ENCODE results near the gene SMOC1.

SMOC1 gene

DNA sequence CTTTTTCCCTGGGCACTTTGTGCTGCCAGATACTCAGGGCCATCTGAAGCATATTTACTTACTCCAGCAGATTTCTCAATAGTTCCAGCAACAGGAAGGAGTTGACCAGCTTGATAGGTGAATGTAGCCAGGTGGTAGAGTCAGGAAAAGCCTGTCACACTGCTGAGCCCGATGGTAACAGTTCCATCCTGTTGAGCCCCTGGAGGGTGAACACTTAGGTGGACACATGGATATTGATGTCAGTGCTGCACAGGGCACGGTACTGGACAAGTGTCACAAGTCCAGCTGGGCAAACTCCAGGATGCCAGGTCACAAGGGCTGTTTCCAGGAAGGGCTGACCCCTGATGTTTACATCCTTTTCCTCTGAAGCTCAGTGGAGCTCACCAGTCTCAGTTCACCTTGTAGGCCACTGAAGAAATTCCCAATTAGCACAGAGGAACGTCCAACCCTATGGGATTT lies 2.3 kb upstream of the SMOC1 start:
- no peaks in the 10 kb centered on the region for H3F3A ChIP-seq (ENCODE audit: insufficient read depth, low read length)
- H3K4me3 ChIP-seq (ENCODE audit: low read depth, low read length, poor library complexity, severe bottlenecking), result no peak overlapping the region
- H3K9ac ChIP-seq (ENCODE audit: low read length), result no peak overlapping the region
- no peak overlapping the region for H3K27ac ChIP-seq (ENCODE audit: low read depth, low read length, poor library complexity, severe bottlenecking)
- no peak overlapping the region for H3K4me2 ChIP-seq (ENCODE audit: low read length)
- 0 out of 2 replicates have a peak, but pooled peaks cover 6% of the 10 kb centered on the region for H3K27me3 ChIP-seq (ENCODE audit: insufficient read depth, low read length)
- H3K9me3 ChIP-seq (ENCODE audit: low read length), result no peaks in the 10 kb centered on the region
- H3K9me2 ChIP-seq (ENCODE audit: low read depth, low read length), result no peaks in the 10 kb centered on the region
- no peaks in the 10 kb centered on the region for H4K20me1 ChIP-seq (ENCODE audit: insufficient read depth, low read length)
- no peaks in the 10 kb centered on the region for H3K4me1 ChIP-seq (ENCODE audit: insufficient read depth, low read length, severe bottlenecking)
- H3K36me3 ChIP-seq (ENCODE audit: insufficient read depth, low read length), result no peaks in the 10 kb centered on the region
- TF ChIP-seq, protein P1, sequence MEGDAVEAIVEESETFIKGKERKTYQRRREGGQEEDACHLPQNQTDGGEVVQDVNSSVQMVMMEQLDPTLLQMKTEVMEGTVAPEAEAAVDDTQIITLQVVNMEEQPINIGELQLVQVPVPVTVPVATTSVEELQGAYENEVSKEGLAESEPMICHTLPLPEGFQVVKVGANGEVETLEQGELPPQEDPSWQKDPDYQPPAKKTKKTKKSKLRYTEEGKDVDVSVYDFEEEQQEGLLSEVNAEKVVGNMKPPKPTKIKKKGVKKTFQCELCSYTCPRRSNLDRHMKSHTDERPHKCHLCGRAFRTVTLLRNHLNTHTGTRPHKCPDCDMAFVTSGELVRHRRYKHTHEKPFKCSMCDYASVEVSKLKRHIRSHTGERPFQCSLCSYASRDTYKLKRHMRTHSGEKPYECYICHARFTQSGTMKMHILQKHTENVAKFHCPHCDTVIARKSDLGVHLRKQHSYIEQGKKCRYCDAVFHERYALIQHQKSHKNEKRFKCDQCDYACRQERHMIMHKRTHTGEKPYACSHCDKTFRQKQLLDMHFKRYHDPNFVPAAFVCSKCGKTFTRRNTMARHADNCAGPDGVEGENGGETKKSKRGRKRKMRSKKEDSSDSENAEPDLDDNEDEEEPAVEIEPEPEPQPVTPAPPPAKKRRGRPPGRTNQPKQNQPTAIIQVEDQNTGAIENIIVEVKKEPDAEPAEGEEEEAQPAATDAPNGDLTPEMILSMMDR (IDR thresholded peaks at IDR 0.05; ENCODE audit: low read length), result no peak
- no peak for TF ChIP-seq EZH2 (IDR thresholded peaks at IDR 0.05; ENCODE audit: borderline replicate concordance, low read length)
- no peak overlapping the region for H2AFZ ChIP-seq (ENCODE audit: low read length)
- no peaks in the 10 kb centered on the region for H3K79me2 ChIP-seq (ENCODE audit: insufficient read depth, low read length)

DNA sequence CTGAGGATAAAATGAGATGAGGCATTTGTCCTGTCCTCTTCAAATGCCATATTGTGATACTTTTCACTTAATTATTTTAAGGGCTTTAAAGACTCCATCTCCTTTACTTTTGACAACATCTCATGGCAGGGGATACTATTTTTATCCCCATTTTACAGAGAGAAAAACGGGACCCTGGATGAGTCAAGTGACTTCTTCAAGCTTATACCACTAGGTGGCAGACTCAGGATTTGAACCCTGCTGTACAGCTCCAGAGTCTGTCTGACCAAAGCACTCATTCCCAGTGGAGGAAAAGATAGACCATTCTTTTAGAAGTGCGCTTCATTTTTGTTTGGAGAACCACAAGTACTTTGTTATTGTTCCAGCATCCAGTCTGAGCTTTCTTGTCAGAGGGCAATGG lies 1.7 kb upstream of the SMOC1 start:
- Histone ChIP-seq H3K9me2 (ENCODE audit: low read depth, low read length) (no peaks in the 10 kb centered on the region), H3K79me2 (ENCODE audit: insufficient read depth, low read length) (no peaks in the 10 kb centered on the region), H3K4me2 (ENCODE audit: low read length) (no peak overlapping the region), H3K27me3 (ENCODE audit: insufficient read depth, low read length) (0 out of 2 replicates have a peak, but pooled peaks cover 6% of the 10 kb centered on the region), H3K9me3 (ENCODE audit: low read length) (no peaks in the 10 kb centered on the region), H3K36me3 (ENCODE audit: insufficient read depth, low read length) (no peaks in the 10 kb centered on the region), H3K4me3 (ENCODE audit: low read depth, low read length, poor library complexity, severe bottlenecking) (no peak overlapping the region), H3K9ac (ENCODE audit: low read length) (no peak overlapping the region), H3K27ac (ENCODE audit: low read depth, low read length, poor library complexity, severe bottlenecking) (no peak overlapping the region), H3K4me1 (ENCODE audit: insufficient read depth, low read length, severe bottlenecking) (no peaks in the 10 kb centered on the region), H2AFZ (ENCODE audit: low read length) (no peak overlapping the region), H4K20me1 (ENCODE audit: insufficient read depth, low read length) (no peaks in the 10 kb centered on the region), H3F3A (ENCODE audit: insufficient read depth, low read length) (no peaks in the 10 kb centered on the region)
- TF ChIP-seq EZH2 (IDR thresholded peaks at IDR 0.05; ENCODE audit: borderline replicate concordance, low read length), result no peak
- TF ChIP-seq, protein P1 (IDR thresholded peaks at IDR 0.05; ENCODE audit: low read length), result peak; percentile 57; the same call in 1 of the 2 replicates

DNA sequence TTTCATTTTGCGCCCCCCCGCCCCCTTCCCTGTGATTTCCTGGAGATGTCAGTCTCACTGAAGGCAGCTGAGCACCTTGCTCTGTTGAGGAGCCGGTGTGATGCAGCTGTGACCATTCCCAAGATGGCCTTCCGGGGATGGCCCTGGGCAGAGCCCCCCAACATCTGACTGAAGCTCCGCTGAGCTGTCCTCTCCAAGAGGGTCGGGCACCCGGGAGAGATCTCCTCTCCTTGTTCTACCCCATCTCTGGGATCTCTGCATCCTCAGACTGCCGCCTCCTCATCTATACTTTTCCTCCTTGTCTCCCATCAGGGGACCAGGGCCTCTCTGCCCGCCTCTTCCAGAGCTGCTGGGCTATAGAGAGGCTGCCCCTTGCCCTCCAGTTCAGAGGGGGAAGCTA lies 965 bp upstream of the SMOC1 start:
- 0 out of 2 replicates have a peak, but pooled peaks cover 6% of the 10 kb centered on the region for H3K27me3 ChIP-seq (ENCODE audit: insufficient read depth, low read length)
- H3K9me2 ChIP-seq (ENCODE audit: low read depth, low read length), result no peaks in the 10 kb centered on the region
- no peak for TF ChIP-seq EZH2 (IDR thresholded peaks at IDR 0.05; ENCODE audit: borderline replicate concordance, low read length)
- TF ChIP-seq, protein P1 (IDR thresholded peaks at IDR 0.05; ENCODE audit: low read length), result no peak
- H3K79me2 ChIP-seq (ENCODE audit: insufficient read depth, low read length), result no peaks in the 10 kb centered on the region
- H3K4me3 ChIP-seq (ENCODE audit: low read depth, low read length, poor library complexity, severe bottlenecking), result no peak overlapping the region
- H2AFZ ChIP-seq (ENCODE audit: low read length), result no peak overlapping the region
- H3K9me3 ChIP-seq (ENCODE audit: low read length), result no peaks in the 10 kb centered on the region
- H3K4me1 ChIP-seq (ENCODE audit: insufficient read depth, low read length, severe bottlenecking), result no peaks in the 10 kb centered on the region
- H3F3A ChIP-seq (ENCODE audit: insufficient read depth, low read length), result no peaks in the 10 kb centered on the region
- H3K36me3 ChIP-seq (ENCODE audit: insufficient read depth, low read length), result no peaks in the 10 kb centered on the region
- H3K9ac ChIP-seq (ENCODE audit: low read length), result no peak overlapping the region
- H3K4me2 ChIP-seq (ENCODE audit: low read length), result no peak overlapping the region
- H4K20me1 ChIP-seq (ENCODE audit: insufficient read depth, low read length), result no peaks in the 10 kb centered on the region
- no peak overlapping the region for H3K27ac ChIP-seq (ENCODE audit: low read depth, low read length, poor library complexity, severe bottlenecking)
